CD1c-positive myeloid dendritic cell (primary cell): Measurements from ENCODE around the gene DYNLT5.
"Not testable (repeated sequence)": the region's sequence is repeated elsewhere in the genome, so short reads cannot be mapped to it uniquely, and the experiment has no call there.

Experiments
- DNase-seq: peaks from one replicate; pipeline ENCODE4 v3.0.0-alpha.2; 2016; ENCODE audit errors: extremely low spot score

The DYNLT5 gene

GRCh38 chr1:66750577-66750976 lies 1.7 kb upstream of the DYNLT5 start:
- DNase-seq, result no peak

GRCh38 chr1:66751160-66751559 lies 1.1 kb upstream of the DYNLT5 start:
- no peak for DNase-seq

GRCh38 chr1:66752671-66753371 lies 562 bp downstream of the DYNLT5 start:
- DNase-seq, result peak; percentile 30

- DNase-seq, result no peak
Observed at GRCh38 chr1:66757722-66758240, 5.5 kb downstream of the DYNLT5 start.

- peak; percentile 35 for DNase-seq
Observed at GRCh38 chr1:66758241-66758755, 6.0 kb downstream of the DYNLT5 start.

- no peak for DNase-seq
Observed at GRCh38 chr1:66760506-66760905, 8.2 kb downstream of the DYNLT5 start.

- no peak for DNase-seq
Observed at GRCh38 chr1:66761221-66761620, 9.0 kb downstream of the DYNLT5 start.

- peak; percentile 59 for DNase-seq
Observed at GRCh38 chr1:66764994-66765578, 12.8 kb downstream of the DYNLT5 start.

GRCh38 chr1:66767626-66768025 lies 15.4 kb downstream of the DYNLT5 start:
- no peak for DNase-seq

GRCh38 chr1:66768965-66769364 lies 16.7 kb downstream of the DYNLT5 start:
- DNase-seq, result no peak

- DNase-seq, result no peak
Observed at GRCh38 chr1:66769512-66770229, 17.4 kb downstream of the DYNLT5 start.

- DNase-seq, result no peak
Observed at GRCh38 chr1:66770240-66770639, 18.0 kb downstream of the DYNLT5 start.

GRCh38 chr1:66770694-66771093 lies 18.4 kb downstream of the DYNLT5 start:
- DNase-seq, result no peak

- no peak for DNase-seq
Observed at GRCh38 chr1:66773227-66773626, 21.0 kb downstream of the DYNLT5 start.

- DNase-seq, result no peak
Observed at GRCh38 chr1:66774438-66774837, 22.2 kb downstream of the DYNLT5 start.

GRCh38 chr1:66775646-66776045 lies 23.4 kb downstream of the DYNLT5 start:
- no peak for DNase-seq

- no peak for DNase-seq
Observed at GRCh38 chr1:66777831-66778230, 25.6 kb downstream of the DYNLT5 start.

GRCh38 chr1:66778266-66778665 lies 26.0 kb downstream of the DYNLT5 start:
- no peak for DNase-seq

GRCh38 chr1:66778969-66779368 lies 26.7 kb downstream of the DYNLT5 start:
- DNase-seq, result no peak

- no peak for DNase-seq
Observed at GRCh38 chr1:66779475-66780078, 27.3 kb downstream of the DYNLT5 start.

- DNase-seq, result not testable (repeated sequence)
Observed at GRCh38 chr1:66785800-66786199, 33.5 kb downstream of the DYNLT5 start.

GRCh38 chr1:66787641-66788040 lies 35.4 kb downstream of the DYNLT5 start:
- DNase-seq, result no peak
